ENCODE results near the gene ANXA4. TPM values are rescaled to one million over a fixed set of nuclear protein-coding genes. Genes with fewer than 3 reads are reported as not detected.

ANXA4 gene
- total RNA-seq, 1 experiment from 2014 or later, result 82.9 TPM

DNA sequence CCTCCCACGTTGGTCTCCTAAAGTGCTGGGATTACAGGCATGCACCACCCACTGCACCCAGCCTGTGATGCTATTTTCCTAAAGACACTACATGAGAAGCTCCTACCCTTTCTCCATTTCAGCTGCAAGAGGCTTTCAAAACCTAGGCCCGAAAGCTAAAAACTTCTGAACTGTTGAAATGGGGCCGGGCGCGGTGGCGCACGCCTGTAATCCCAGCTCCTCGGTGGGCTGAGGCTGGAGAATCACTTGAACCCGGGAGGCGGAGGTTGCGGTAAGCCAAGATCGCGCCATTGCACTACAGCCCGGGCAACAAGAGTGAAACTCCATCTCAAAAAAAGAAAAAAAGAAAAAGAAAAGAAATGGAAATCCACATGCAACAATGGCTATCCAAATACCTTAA lies 18.1 kb upstream of the ANXA4 start:
- no peaks in the 10 kb centered on the region for H3K9me3 ChIP-seq (ENCODE audit: insufficient read depth, low read depth)
- ChIA-PET CTCF (interaction anchor here (0.6 to 3.2 kb wide), 2 partner anchors 93 to 199 kb away, joined by 7 to 47 read pairs; no protein-coding TSS in a partner anchor), POLR2A (ENCODE audit: unreplicated experiment) (interaction anchor here (0.6 kb wide), 1 partner anchor 115 kb away, joined by 4 read pairs; no protein-coding TSS in a partner anchor)
- BruUV-seq (replicated peaks), result no TSS peak
- intact Hi-C loops (cut with micrococcal nuclease; ENCODE audit: unreplicated experiment), result loop anchor here (1.0 to 10.0 kb wide), 4 partner anchors 74 to 921 kb away; partner anchors contain the start of gene SNRNP27
- H3K36me3 ChIP-seq (ENCODE audit: low read depth), result no peaks in the 10 kb centered on the region
- no peaks in the 10 kb centered on the region for H3K79me2 ChIP-seq (ENCODE audit: low read depth)
- H4K20me1 ChIP-seq (ENCODE audit: insufficient read depth), result no peaks in the 10 kb centered on the region
- no peak for DNase-seq
- H3K4me1 ChIP-seq (replicated peaks; ENCODE audit: insufficient read depth), result no peaks in the 10 kb centered on the region
- no peak for TF ChIP-seq CTCF (conservative IDR thresholded peaks at IDR 0.05)
- no peak for TF ChIP-seq EZH2 (IDR thresholded peaks at IDR 0.05; ENCODE audit: low read depth)
- H3K27me3 ChIP-seq (ENCODE audit: insufficient read depth, low read depth), result no peaks in the 10 kb centered on the region
- no peak overlapping the region for H3K27ac ChIP-seq
- H3F3A ChIP-seq (ENCODE audit: insufficient read depth, low read depth), result no peaks in the 10 kb centered on the region
- no peaks in the 10 kb centered on the region for H3K9me2 ChIP-seq (ENCODE audit: insufficient read depth)
- H2AFZ ChIP-seq, result no peak overlapping the region
- no peak overlapping the region for H3K4me3 ChIP-seq
- H3K4me2 ChIP-seq, result no peak overlapping the region

DNA sequence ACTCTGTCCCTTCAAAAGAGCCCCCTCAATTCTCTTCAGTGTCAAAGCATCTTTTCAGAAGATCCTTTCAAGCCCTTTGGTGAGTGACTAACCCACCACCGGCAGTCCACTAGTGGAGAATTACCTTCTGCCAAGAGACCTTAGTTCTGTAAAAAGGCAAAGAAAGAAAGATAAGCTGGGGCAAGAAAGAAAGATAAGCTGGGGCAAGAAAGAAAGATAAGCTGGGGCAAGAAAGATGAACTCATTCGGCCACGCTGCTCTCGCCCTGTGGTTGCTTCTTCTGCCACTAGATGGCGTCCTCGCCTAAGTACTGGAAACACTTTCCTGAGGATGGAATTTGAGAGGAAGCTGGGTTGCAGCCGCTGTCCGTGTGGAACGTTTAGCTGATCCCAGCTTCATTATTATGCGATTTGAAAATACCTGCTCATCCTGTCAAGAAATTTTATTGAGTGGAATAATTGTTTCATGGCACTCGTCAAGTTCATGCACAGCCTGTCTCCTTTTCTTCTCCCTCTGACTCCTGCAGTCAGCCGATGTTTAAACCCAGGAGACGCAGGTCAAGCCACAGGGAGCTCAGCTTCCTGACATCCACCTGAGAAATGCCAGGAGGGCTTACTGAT lies 17.3 kb upstream of the ANXA4 start:
- Histone ChIP-seq H3K27ac (no peak overlapping the region), H3K9me3 (ENCODE audit: insufficient read depth, low read depth) (no peaks in the 10 kb centered on the region), H3K79me2 (ENCODE audit: low read depth) (no peaks in the 10 kb centered on the region), H2AFZ (no peak overlapping the region), H4K20me1 (ENCODE audit: insufficient read depth) (no peaks in the 10 kb centered on the region), H3K36me3 (ENCODE audit: low read depth) (no peaks in the 10 kb centered on the region), H3K27me3 (ENCODE audit: insufficient read depth, low read depth) (no peaks in the 10 kb centered on the region), H3K4me1 (replicated peaks; ENCODE audit: insufficient read depth) (no peaks in the 10 kb centered on the region), H3K9me2 (ENCODE audit: insufficient read depth) (no peaks in the 10 kb centered on the region), H3F3A (ENCODE audit: insufficient read depth, low read depth) (no peaks in the 10 kb centered on the region), H3K4me3 (no peak overlapping the region), H3K4me2 (peak overlapping the region; percentile 63)
- peak; percentile 62 to 84 for DNase-seq
- TF ChIP-seq EZH2 (IDR thresholded peaks at IDR 0.05; ENCODE audit: low read depth), result no peak
- TF ChIP-seq CTCF (conservative IDR thresholded peaks at IDR 0.05), result peak; percentile 95
- intact Hi-C loops (cut with micrococcal nuclease; ENCODE audit: unreplicated experiment), result loop anchor here (1.0 to 10.0 kb wide), 4 partner anchors 73 to 920 kb away; partner anchors contain the start of gene SNRNP27
- BruUV-seq (replicated peaks), result no TSS peak
- CTCF ChIA-PET, result interaction anchor here (0.6 to 3.2 kb wide), 20 partner anchors 13 to 1257 kb away, joined by 3 to 47 read pairs (median 4); partner anchors contain the start of genes ANXA4, APLF, FBXO48 and MXD1
- POLR2A ChIA-PET (ENCODE audit: unreplicated experiment), result interaction anchor here (0.6 to 0.9 kb wide), 3 partner anchors 10 to 392 kb away, joined by 4 to 7 read pairs (median 6); no protein-coding TSS in a partner anchor

DNA sequence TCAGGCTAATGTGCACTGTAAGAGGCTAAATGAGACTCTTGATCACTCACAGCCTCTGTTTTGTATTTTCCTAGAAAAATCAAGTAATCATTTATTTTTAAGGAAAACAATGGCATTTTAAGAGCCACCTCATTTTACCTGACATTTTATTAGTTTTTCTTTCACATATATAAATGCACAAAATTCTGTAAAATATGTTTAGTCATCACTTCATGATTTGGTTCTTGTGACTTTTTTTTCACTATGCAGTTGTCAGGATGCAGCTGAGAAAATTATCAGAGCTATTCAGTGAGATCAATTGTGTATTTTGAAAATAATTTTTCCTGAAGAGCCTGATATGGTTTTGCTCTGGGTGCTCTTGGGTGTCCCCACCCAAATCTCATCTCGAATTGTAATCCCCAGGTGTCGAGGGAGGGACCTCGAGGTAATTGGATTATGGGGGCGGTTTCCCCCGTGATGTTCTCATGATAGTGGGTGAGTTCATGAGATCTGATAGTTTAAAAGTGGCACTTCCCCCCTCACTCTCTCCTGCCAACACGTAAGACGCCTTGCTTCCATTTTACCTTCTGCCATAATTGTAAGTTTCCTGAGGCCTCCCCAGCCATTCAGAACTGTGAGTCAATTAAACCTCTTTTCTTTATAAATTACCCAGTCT lies 16.1 kb upstream of the ANXA4 start:
- no peaks in the 10 kb centered on the region for H3K4me1 ChIP-seq (replicated peaks; ENCODE audit: insufficient read depth)
- no peaks in the 10 kb centered on the region for H3K79me2 ChIP-seq (ENCODE audit: low read depth)
- no peaks in the 10 kb centered on the region for H3K27me3 ChIP-seq (ENCODE audit: insufficient read depth, low read depth)
- no peak overlapping the region for H3K4me3 ChIP-seq
- no peaks in the 10 kb centered on the region for H3F3A ChIP-seq (ENCODE audit: insufficient read depth, low read depth)
- H3K4me2 ChIP-seq, result no peak overlapping the region
- no peaks in the 10 kb centered on the region for H3K9me2 ChIP-seq (ENCODE audit: insufficient read depth)
- no peaks in the 10 kb centered on the region for H4K20me1 ChIP-seq (ENCODE audit: insufficient read depth)
- no peaks in the 10 kb centered on the region for H3K9me3 ChIP-seq (ENCODE audit: insufficient read depth, low read depth)
- intact Hi-C loops (cut with micrococcal nuclease; ENCODE audit: unreplicated experiment), result loop anchor here (10.0 kb wide), 1 partner anchor 919 kb away; no protein-coding TSS in a partner anchor
- ChIA-PET POLR2A (ENCODE audit: unreplicated experiment) (no interaction called here), CTCF (interaction anchor here (1.9 to 3.2 kb wide), 2 partner anchors 15 to 91 kb away, joined by 14 to 47 read pairs; partner anchors contain the start of gene ANXA4)
- H3K36me3 ChIP-seq (ENCODE audit: low read depth), result no peaks in the 10 kb centered on the region
- no peak for DNase-seq
- no peak overlapping the region for H3K27ac ChIP-seq
- TF ChIP-seq EZH2 (IDR thresholded peaks at IDR 0.05; ENCODE audit: low read depth), result no peak
- TF ChIP-seq CTCF (conservative IDR thresholded peaks at IDR 0.05), result no peak
- no TSS peak for BruUV-seq (replicated peaks)
- no peak overlapping the region for H2AFZ ChIP-seq
